Nephron (organoid): ENCODE results near the gene ADCY7.
"Not testable (repeated sequence)": the region's sequence is repeated elsewhere in the genome, so short reads cannot be mapped to it uniquely, and the experiment has no call there.

Experiments
- H3K27ac Mint-ChIP-seq, 3 experiments: 2 replicates each; pipeline ENCODE4 v1.8.0; 2020; ENCODE audit warnings: mixed read lengths in 3 of 3, mild to moderate bottlenecking in 2 of 3, moderate library complexity in 1 of 3
- H3K27me3 Mint-ChIP-seq: 2 replicates; pipeline ENCODE4 v1.8.0; 2021; ENCODE audit warnings: low read depth, mild to moderate bottlenecking, moderate library complexity, mixed read lengths
- H3K36me3 Mint-ChIP-seq: 2 replicates; pipeline ENCODE4 v1.8.0; 2020; ENCODE audit warnings: low read depth, mixed read lengths
- H3K4me1 Mint-ChIP-seq: 2 replicates; pipeline ENCODE4 v1.8.0; 2020; ENCODE audit warnings: mixed read lengths
- H3K4me3 Mint-ChIP-seq, 3 experiments: 2 replicates each; pipeline ENCODE4 v1.8.0; 2020; ENCODE audit warnings: mild to moderate bottlenecking in 3 of 3, mixed read lengths in 3 of 3, moderate library complexity in 2 of 3
- H3K9me3 Mint-ChIP-seq: 2 replicates; pipeline ENCODE4 v1.8.0; 2020; ENCODE audit warnings: mixed read lengths
- TF ChIP-seq, protein P1 (sequence below), 3 experiments: fragments of 200-600 bp; sonication (generic); IDR thresholded peaks; one replicate each; pipeline ENCODE4 v1.5.0; 2021; ENCODE audit warnings: antibody characterized with exemption in 3 of 3; ENCODE audit not compliant: unreplicated experiment in 3 of 3

ADCY7 gene

GRCh38 chr16:50238868-50239301 lies 27.5 kb upstream of the ADCY7 start:
- no peak overlapping the region for H3K4me3 Mint-ChIP-seq
- peaks cover 18% of the 10 kb centered on the region for H3K27me3 Mint-ChIP-seq
- no peaks in the 10 kb centered on the region for H3K4me1 Mint-ChIP-seq
- no peaks in the 10 kb centered on the region for H3K36me3 Mint-ChIP-seq
- no peaks in the 10 kb centered on the region for H3K9me3 Mint-ChIP-seq
- TF ChIP-seq, protein P1, sequence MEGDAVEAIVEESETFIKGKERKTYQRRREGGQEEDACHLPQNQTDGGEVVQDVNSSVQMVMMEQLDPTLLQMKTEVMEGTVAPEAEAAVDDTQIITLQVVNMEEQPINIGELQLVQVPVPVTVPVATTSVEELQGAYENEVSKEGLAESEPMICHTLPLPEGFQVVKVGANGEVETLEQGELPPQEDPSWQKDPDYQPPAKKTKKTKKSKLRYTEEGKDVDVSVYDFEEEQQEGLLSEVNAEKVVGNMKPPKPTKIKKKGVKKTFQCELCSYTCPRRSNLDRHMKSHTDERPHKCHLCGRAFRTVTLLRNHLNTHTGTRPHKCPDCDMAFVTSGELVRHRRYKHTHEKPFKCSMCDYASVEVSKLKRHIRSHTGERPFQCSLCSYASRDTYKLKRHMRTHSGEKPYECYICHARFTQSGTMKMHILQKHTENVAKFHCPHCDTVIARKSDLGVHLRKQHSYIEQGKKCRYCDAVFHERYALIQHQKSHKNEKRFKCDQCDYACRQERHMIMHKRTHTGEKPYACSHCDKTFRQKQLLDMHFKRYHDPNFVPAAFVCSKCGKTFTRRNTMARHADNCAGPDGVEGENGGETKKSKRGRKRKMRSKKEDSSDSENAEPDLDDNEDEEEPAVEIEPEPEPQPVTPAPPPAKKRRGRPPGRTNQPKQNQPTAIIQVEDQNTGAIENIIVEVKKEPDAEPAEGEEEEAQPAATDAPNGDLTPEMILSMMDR (IDR thresholded peaks at IDR 0.05; ENCODE audit: unreplicated experiment in 3 of 3): no peak
- no peak overlapping the region for H3K27ac Mint-ChIP-seq

DNA sequence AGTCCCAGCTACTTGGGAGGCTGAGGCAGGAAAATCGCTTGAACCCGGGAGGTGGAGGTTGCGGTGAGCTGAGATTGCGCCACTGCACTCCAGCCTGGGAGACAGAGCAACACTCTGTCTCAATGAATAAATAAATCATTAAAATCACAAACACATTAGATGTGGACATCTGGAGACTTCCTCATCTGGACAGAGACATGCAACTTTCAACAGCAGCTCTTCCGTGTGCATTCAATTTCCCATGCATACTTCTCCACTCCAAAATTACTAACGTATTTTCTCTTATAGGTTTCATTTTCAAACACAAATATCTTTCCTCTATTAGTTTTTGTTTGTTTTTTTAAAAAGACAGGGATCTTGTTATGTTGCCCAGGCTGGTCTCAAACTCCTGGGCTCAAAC lies 23.3 kb upstream of the ADCY7 start:
- H3K27ac Mint-ChIP-seq, H3K4me3 Mint-ChIP-seq, H3K9me3 Mint-ChIP-seq, H3K4me1 Mint-ChIP-seq, H3K36me3 Mint-ChIP-seq: not testable (repeated sequence)
- peaks cover 45% of the 10 kb centered on the region for H3K27me3 Mint-ChIP-seq

GRCh38 chr16:50244140-50244503 lies 22.2 kb upstream of the ADCY7 start:
- TF ChIP-seq, protein P1 (IDR thresholded peaks at IDR 0.05; ENCODE audit: unreplicated experiment in 3 of 3): no peak
- peak overlapping the region; percentile 15 to 43 (median 16) for H3K4me3 Mint-ChIP-seq

GRCh38 chr16:50244504-50245416 lies 21.6 kb upstream of the ADCY7 start:
- Mint-ChIP-seq H3K36me3 (no peaks in the 10 kb centered on the region), H3K4me3 (peak overlapping the region; percentile 69 to 78 (median 78)), H3K27me3 (peaks cover 49% of the 10 kb centered on the region), H3K9me3 (no peaks in the 10 kb centered on the region), H3K4me1 (no peaks in the 10 kb centered on the region), H3K27ac (no peak overlapping the region)
- TF ChIP-seq, protein P1 (IDR thresholded peaks at IDR 0.05; ENCODE audit: unreplicated experiment in 3 of 3): no peak

More at GRCh38 chr16:50244140-50244503, 22.2 kb upstream of the ADCY7 start:
- Mint-ChIP-seq H3K9me3 (no peaks in the 10 kb centered on the region), H3K36me3 (no peaks in the 10 kb centered on the region), H3K27me3 (peaks cover 49% of the 10 kb centered on the region), H3K27ac (no peak overlapping the region), H3K4me1 (no peaks in the 10 kb centered on the region)

- H3K4me1 Mint-ChIP-seq: no peaks in the 10 kb centered on the region
- H3K36me3 Mint-ChIP-seq: no peaks in the 10 kb centered on the region
- peaks cover 43% of the 10 kb centered on the region for H3K27me3 Mint-ChIP-seq
- no peaks in the 10 kb centered on the region for H3K9me3 Mint-ChIP-seq
- no peak overlapping the region for H3K27ac Mint-ChIP-seq
- TF ChIP-seq, protein P1 (IDR thresholded peaks at IDR 0.05; ENCODE audit: unreplicated experiment in 3 of 3): no peak
- peak overlapping the region; percentile 69 to 78 (median 78) for H3K4me3 Mint-ChIP-seq
Measured at GRCh38 chr16:50245417-50246298, 20.7 kb upstream of the ADCY7 start.
